Measurements from ENCODE around the gene UBE2L3. TPM values are rescaled to one million over a fixed set of nuclear protein-coding genes. Genes with fewer than 3 reads are reported as not detected.
"Not testable (repeated sequence)": the region's sequence is repeated elsewhere in the genome, so short reads cannot be mapped to it uniquely, and the experiment has no call there.

UBE2L3 gene
- total and polyA plus RNA-seq, 2 donors (not counting 1 experiment from before 2014, with no cell fraction given): 13.5 to 30.9 TPM

DNA sequence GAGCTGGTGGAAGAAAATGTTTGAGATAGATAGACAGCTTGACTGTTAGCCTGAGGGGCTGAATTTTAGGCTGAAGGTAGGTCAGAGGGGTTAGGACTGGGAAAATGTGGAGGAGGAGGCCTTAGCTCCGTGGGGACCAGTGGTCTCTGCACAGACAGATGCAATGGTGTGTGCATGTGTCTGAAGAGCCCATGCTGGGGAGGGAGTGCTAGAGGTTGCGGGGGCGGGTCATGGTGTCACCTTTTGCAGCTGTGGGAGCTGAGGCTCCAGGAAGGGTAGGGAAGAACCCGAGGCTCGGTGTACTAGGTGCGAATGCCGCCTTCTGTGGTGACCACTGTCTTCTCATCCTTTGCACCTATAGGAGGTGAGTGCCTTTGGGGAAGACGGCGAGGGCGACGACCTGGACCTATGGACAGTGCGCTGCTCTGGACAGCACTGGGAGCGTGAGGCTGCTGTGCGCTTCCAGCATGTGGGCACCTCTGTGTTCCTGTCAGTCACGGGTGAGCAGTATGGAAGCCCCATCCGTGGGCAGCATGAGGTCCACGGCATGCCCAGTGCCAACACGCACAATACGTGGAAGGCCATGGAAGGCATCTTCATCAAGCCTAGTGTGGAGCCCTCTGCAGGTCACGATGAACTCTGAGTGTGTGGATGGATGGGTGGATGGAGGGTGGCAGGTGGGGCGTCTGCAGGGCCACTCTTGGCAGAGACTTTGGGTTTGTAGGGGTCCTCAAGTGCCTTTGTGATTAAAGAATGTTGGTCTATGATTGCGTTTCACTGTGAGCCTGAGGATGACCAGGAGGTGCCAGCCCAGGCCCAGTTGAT, 76.2 kb downstream of the UBE2L3 start:
- Mint-ChIP-seq H3K27ac (peak overlapping the region; percentile 1), H3K27me3 (no peaks in the 10 kb centered on the region), H3K4me1 (peaks cover 26% of the 10 kb centered on the region), H3K9me3 (ENCODE audit: insufficient read depth) (no peaks in the 10 kb centered on the region), H3K4me3 (peak overlapping the region; percentile 82)
- H3K4me3 ChIP-seq (ENCODE audit: control extremely low read depth in 1 of 5, extremely low read depth in 1 of 5, insufficient read depth in 1 of 5, low read depth in 2 of 5, low read length in 4 of 5): no peak overlapping the region
- peaks cover 0 to 8% of the 10 kb centered on the region in 2 experiments for H3K36me3 ChIP-seq (replicated peaks in 1 of 2; ENCODE audit: control extremely low read depth in 1 of 2, control insufficient read depth in 1 of 2, extremely low read depth in 1 of 2, insufficient read depth in 2 of 2, low read length in 1 of 2)
- peaks cover 12 to 29% of the 10 kb centered on the region in 2 donors for H3K4me1 ChIP-seq (ENCODE audit: control insufficient read depth in 2 of 2, insufficient read depth in 2 of 2, low read length in 2 of 2)
- no peak for DNase-seq
- WGBS (ENCODE audit: insufficient coverage): 93% methylated on average over 16 of the region's 22 CpGs
- TF ChIP-seq, protein P1, sequence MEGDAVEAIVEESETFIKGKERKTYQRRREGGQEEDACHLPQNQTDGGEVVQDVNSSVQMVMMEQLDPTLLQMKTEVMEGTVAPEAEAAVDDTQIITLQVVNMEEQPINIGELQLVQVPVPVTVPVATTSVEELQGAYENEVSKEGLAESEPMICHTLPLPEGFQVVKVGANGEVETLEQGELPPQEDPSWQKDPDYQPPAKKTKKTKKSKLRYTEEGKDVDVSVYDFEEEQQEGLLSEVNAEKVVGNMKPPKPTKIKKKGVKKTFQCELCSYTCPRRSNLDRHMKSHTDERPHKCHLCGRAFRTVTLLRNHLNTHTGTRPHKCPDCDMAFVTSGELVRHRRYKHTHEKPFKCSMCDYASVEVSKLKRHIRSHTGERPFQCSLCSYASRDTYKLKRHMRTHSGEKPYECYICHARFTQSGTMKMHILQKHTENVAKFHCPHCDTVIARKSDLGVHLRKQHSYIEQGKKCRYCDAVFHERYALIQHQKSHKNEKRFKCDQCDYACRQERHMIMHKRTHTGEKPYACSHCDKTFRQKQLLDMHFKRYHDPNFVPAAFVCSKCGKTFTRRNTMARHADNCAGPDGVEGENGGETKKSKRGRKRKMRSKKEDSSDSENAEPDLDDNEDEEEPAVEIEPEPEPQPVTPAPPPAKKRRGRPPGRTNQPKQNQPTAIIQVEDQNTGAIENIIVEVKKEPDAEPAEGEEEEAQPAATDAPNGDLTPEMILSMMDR (IDR thresholded peaks at IDR 0.05): no peak
- TF ChIP-seq EZH2 (IDR thresholded peaks at IDR 0.05; ENCODE audit: borderline replicate concordance, insufficient read depth, low read depth, low read length, poor library complexity, severe bottlenecking): no peak
- no peak overlapping the region for H3K27ac ChIP-seq (ENCODE audit: low read length in 2 of 2)
- ATAC-seq (ENCODE audit: low read depth): no peak
- H3K9ac ChIP-seq (ENCODE audit: low read length): no peak overlapping the region
- H4K20me1 ChIP-seq (ENCODE audit: control insufficient read depth, insufficient read depth, low read length, poor library complexity, severe bottlenecking): peaks cover 16% of the 10 kb centered on the region
- CTCF ChIA-PET: interaction anchor here (1.2 to 7.9 kb wide), 5 partner anchors 8 to 88 kb away, joined by 3 to 168 read pairs (median 5); partner anchors contain the start of genes CCDC116 and YDJC
- peak overlapping the region; percentile 99 for H2AFZ ChIP-seq (ENCODE audit: insufficient read depth, low read depth, low read length, poor library complexity, severe bottlenecking)
- peaks cover 14% of the 10 kb centered on the region for H3K79me2 ChIP-seq (ENCODE audit: control insufficient read depth, insufficient read depth, low read length)
- POLR2A ChIA-PET: interaction anchor here (1.3 kb wide), 1 partner anchor 8 kb away, joined by 7 read pairs; no protein-coding TSS in a partner anchor
- H3K4me2 ChIP-seq (replicated peaks; ENCODE audit: low read depth, low read length, poor library complexity, severe bottlenecking): peak overlapping the region; percentile 100
- H3K9me3 ChIP-seq (ENCODE audit: control extremely low read depth in 1 of 3, control insufficient read depth in 2 of 3, insufficient read depth in 1 of 3, low read length in 2 of 3): peaks cover 0 to 3% (median 0%) of the 10 kb centered on the region in 3 donors
- no peaks in the 10 kb centered on the region for H3K27me3 ChIP-seq (replicated peaks in 1 of 4; ENCODE audit: control extremely low read depth in 1 of 4, control insufficient read depth in 3 of 4, insufficient read depth in 4 of 4, low read length in 3 of 4)
- intact Hi-C loops (cut with micrococcal nuclease): loop anchor here (5.0 kb wide), 1 partner anchor 641 kb away; the partner anchor contains the start of gene THAP7

GRCh38 chr22:21645513-21645912, 78.0 kb downstream of the UBE2L3 start:
- H3K9ac ChIP-seq (ENCODE audit: low read length); H3K4me3 Mint-ChIP-seq; POLR2A ChIA-PET; H3K4me3 ChIP-seq (ENCODE audit: control extremely low read depth in 1 of 5, extremely low read depth in 1 of 5, insufficient read depth in 1 of 5, low read depth in 2 of 5, low read length in 4 of 5); H3K27ac Mint-ChIP-seq; H2AFZ ChIP-seq (ENCODE audit: insufficient read depth, low read depth, low read length, poor library complexity, severe bottlenecking); DNase-seq; H3K27ac ChIP-seq (ENCODE audit: low read length in 2 of 2); H3K36me3 ChIP-seq (replicated peaks in 1 of 2; ENCODE audit: control extremely low read depth in 1 of 2, control insufficient read depth in 1 of 2, extremely low read depth in 1 of 2, insufficient read depth in 2 of 2, low read length in 1 of 2); H3K9me3 ChIP-seq (ENCODE audit: control extremely low read depth in 1 of 3, control insufficient read depth in 2 of 3, insufficient read depth in 1 of 3, low read length in 2 of 3); ATAC-seq (ENCODE audit: low read depth); H3K27me3 Mint-ChIP-seq; intact Hi-C loops (cut with micrococcal nuclease); H3K4me2 ChIP-seq (replicated peaks; ENCODE audit: low read depth, low read length, poor library complexity, severe bottlenecking); H3K27me3 ChIP-seq (replicated peaks in 1 of 4; ENCODE audit: control extremely low read depth in 1 of 4, control insufficient read depth in 3 of 4, insufficient read depth in 4 of 4, low read length in 3 of 4); H3K9me3 Mint-ChIP-seq (ENCODE audit: insufficient read depth): not testable (repeated sequence)
- WGBS (ENCODE audit: insufficient coverage): 100% methylated on average over 4 of the region's 6 CpGs
- H4K20me1 ChIP-seq (ENCODE audit: control insufficient read depth, insufficient read depth, low read length, poor library complexity, severe bottlenecking): peaks cover 20% of the 10 kb centered on the region
- H3K4me1 ChIP-seq (ENCODE audit: control insufficient read depth in 2 of 2, insufficient read depth in 2 of 2, low read length in 2 of 2): peaks cover 12 to 29% of the 10 kb centered on the region in 2 donors
- H3K4me1 Mint-ChIP-seq: peaks cover 28% of the 10 kb centered on the region
- H3K79me2 ChIP-seq (ENCODE audit: control insufficient read depth, insufficient read depth, low read length): peaks cover 14% of the 10 kb centered on the region
- CTCF ChIA-PET: interaction anchor here (0.8 to 7.9 kb wide), 7 partner anchors 10 to 1296 kb away, joined by 3 to 168 read pairs (median 11); partner anchors contain the start of genes CCDC116 and YDJC
